ENCODE measurements around the gene LAMA5. TPM values are rescaled to one million over a fixed set of nuclear protein-coding genes. Genes with fewer than 3 reads are reported as not detected.

LAMA5 gene
- total and polyA plus RNA-seq, 2 of the 8 experiments (the other 6 are each of a cell fraction or from before 2014, with no cell fraction given) = 34.4 to 225 TPM

GRCh38 chr20:62329389-62330377 is 37.4 kb downstream of the LAMA5 start:
- no peak overlapping the region for H2BK15ac ChIP-seq (ENCODE audit: low read length)
- peaks cover 38 to 93% (median 74%) of the 10 kb centered on the region in 4 experiments for H3K36me3 ChIP-seq (ENCODE audit: control insufficient read depth in 2 of 4, insufficient read depth in 4 of 4, low read length in 3 of 4)
- no peak overlapping the region for H2BK12ac ChIP-seq (ENCODE audit: low read depth, low read length)
- no peak overlapping the region for H2BK120ac ChIP-seq (replicated peaks; ENCODE audit: low read depth, low read length)
- H3K4ac ChIP-seq (replicated peaks; ENCODE audit: insufficient read length, low read depth, low read length) = no peak overlapping the region
- H2BK5ac ChIP-seq (ENCODE audit: low read depth, low read length) = no peak overlapping the region
- no peak overlapping the region for H2AFZ ChIP-seq (ENCODE audit: low read length)
- H4K8ac ChIP-seq (ENCODE audit: extremely low read depth, insufficient read depth, low read length) = peak overlapping the region; percentile 79; the same call in 1 of the 2 replicates
- H4K91ac ChIP-seq (replicated peaks; ENCODE audit: insufficient read length, low read length) = no peak overlapping the region
- no peak for FAIRE-seq
- H3K14ac ChIP-seq (ENCODE audit: insufficient read length) = no peak overlapping the region
- H3K9ac ChIP-seq (replicated peaks in 1 of 4; ENCODE audit: extremely low read depth in 1 of 4, low read depth in 3 of 4, low read length in 3 of 4) = no peak overlapping the region
- no peak overlapping the region for H2BK20ac ChIP-seq (ENCODE audit: low read length)
- 95% methylated on average over 36 of the region's 37 CpGs; no CpG with 5 or more reads in 1 of the 2 experiments for WGBS, 2 experiments (ENCODE audit: extremely low coverage in 1 of 2, insufficient coverage in 1 of 2, insufficient read length in 1 of 2, insufficient replicate concordance in 2 of 2, low coverage in 1 of 2, low lambda C conversion rate in 2 of 2, missing lambda C conversion rate in 1 of 2)
- H3K56ac ChIP-seq (replicated peaks; ENCODE audit: insufficient read length, low read depth, low read length) = no peak overlapping the region
- H3K79me1 ChIP-seq (ENCODE audit: low read depth, low read length) = no peaks in the 10 kb centered on the region
- DNase-seq (ENCODE audit: low read depth in 1 of 2, low spot score in 2 of 2) = no peak
- no peak overlapping the region for H2AK5ac ChIP-seq (ENCODE audit: low read depth, low read length)
- no peak overlapping the region for H3K4me2 ChIP-seq (ENCODE audit: insufficient read depth in 1 of 2, low read depth in 2 of 2, low read length in 2 of 2)
- no peaks in the 10 kb centered on the region for H3K4me1 ChIP-seq (replicated peaks in 1 of 4; ENCODE audit: control insufficient read depth in 3 of 4, insufficient read depth in 4 of 4, low read length in 3 of 4)
- H3K79me2 ChIP-seq (ENCODE audit: control insufficient read depth in 1 of 2, insufficient read depth in 2 of 2, low read length in 2 of 2) = no peaks in the 10 kb centered on the region
- peaks cover 0 to 21% of the 10 kb centered on the region in 2 experiments for H4K20me1 ChIP-seq (replicated peaks in 1 of 2; ENCODE audit: control insufficient read depth in 1 of 2, insufficient read depth in 2 of 2, low read length in 2 of 2)
- no peaks in the 10 kb centered on the region; a peak in 1 of 4 replicates for H3K9me3 ChIP-seq (ENCODE audit: insufficient read depth in 2 of 2, low read depth in 1 of 2, low read length in 1 of 2)
- no peak for TF ChIP-seq BRCA1 (IDR thresholded peaks at IDR 0.05; ENCODE audit: low read depth, low read length)
- TF ChIP-seq ATF3 (IDR thresholded peaks at IDR 0.05; ENCODE audit: insufficient read depth, low read depth, low read length) = no peak
- TF ChIP-seq FOSL1 (IDR thresholded peaks at IDR 0.05; ENCODE audit: insufficient read depth, low read depth, low read length) = no peak
- H3K18ac ChIP-seq (ENCODE audit: extremely low read depth, low read length) = no peak overlapping the region
- H3K27me3 ChIP-seq (replicated peaks in 1 of 4; ENCODE audit: control insufficient read depth in 3 of 4, extremely low read depth in 1 of 4, insufficient read depth in 3 of 4, low read length in 3 of 4) = no peaks in the 10 kb centered on the region
- no peaks in the 10 kb centered on the region for H3K23me2 ChIP-seq (ENCODE audit: low read depth, low read length)
- POLR2A ChIA-PET (ENCODE audit: partially characterized antibody) = interaction anchor here (0.9 to 13.3 kb wide), 14 partner anchors 9 to 64 kb away, joined by 3 to 151 read pairs (median 4); partner anchors contain the start of gene ADRM1
- no peak overlapping the region for H3K4me3 ChIP-seq (ENCODE audit: extremely low read depth in 1 of 4, insufficient read depth in 2 of 4, low read depth in 3 of 4, low read length in 4 of 4)
- H3K23ac ChIP-seq (ENCODE audit: insufficient read length) = no peak overlapping the region
- H4K5ac ChIP-seq (ENCODE audit: insufficient read length, low read depth, low read length) = no peak overlapping the region
- H3K27ac ChIP-seq (ENCODE audit: low read depth, low read length) = no peak overlapping the region
- CTCF ChIA-PET (ENCODE audit: partially characterized antibody) = interaction anchor here (0.7 to 4.0 kb wide), 10 partner anchors 10 to 75 kb away, joined by 3 to 22 read pairs (median 3); no protein-coding TSS in a partner anchor

Measured in H1 (cell line).